GM19099 (cell line): ENCODE results near the gene RRP1.

Source experiments
- POLR2A ChIP-seq: IDR thresholded peaks from 3 replicates; pipeline ENCODE4 v1.6.1; 2011; ENCODE audit warnings: low read depth; ENCODE audit not compliant: insufficient read length; ENCODE audit errors: extremely low read depth

Gene RRP1

DNA sequence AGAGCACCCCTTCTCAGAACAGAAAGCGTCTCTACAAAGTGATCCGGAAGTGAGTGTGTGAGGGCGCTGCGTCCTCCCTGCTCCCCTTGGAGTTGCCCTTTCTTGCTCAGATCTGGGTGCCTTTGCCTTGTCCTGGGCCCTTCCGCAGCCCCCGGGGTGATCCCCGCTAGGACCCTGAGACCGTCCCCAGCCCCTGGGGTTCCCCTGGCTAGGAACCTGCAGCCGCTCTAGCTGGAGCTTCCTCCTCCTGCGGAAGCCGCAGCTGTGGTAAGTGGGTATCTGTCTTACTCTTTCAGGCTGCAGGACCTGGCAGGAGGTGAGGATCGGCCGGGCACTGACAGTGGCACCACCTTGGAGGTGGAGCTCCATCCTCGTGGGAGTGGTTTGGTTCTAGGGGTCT, 11.2 kb downstream of the RRP1 start:
- TF ChIP-seq POLR2A: no peak

DNA sequence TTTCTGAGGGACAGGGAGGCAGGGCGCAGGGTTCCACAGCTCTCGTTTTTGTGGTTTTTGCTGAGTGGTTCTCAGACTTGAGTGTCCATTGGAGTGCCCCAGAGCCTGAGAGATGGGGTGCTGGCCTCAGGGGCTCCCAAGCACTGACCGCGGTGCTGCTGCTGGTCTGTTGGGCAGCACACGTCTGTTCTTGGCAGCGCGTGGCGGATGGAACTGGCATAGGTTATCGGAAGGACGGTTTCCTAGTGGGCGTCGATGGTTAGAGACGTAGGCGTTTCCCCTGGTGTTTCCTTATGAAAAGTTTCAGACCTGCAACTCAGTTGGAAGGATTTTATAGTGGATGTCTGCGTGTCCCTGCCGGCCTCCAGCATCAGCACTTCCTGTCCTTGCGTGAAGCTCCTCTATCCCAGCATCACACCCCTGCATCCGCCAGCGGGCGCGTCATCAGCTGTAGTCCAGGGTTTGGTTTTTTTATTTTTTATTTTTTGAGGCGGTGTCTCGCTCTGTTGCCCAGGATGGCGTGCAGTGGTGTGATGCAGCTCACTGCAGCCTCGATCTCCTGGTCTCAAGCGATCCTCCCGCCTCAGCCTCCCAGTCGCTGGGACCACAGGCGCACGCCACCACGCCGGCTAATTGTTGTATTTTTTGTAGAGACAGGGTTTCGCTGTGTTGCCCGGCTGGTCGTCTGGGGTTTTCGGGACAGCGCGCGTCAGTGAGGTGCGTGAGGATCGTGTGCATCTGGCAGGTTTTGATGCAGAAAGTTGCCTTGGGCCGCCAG, 11.8 kb downstream of the RRP1 start:
- TF ChIP-seq POLR2A: no peak

DNA sequence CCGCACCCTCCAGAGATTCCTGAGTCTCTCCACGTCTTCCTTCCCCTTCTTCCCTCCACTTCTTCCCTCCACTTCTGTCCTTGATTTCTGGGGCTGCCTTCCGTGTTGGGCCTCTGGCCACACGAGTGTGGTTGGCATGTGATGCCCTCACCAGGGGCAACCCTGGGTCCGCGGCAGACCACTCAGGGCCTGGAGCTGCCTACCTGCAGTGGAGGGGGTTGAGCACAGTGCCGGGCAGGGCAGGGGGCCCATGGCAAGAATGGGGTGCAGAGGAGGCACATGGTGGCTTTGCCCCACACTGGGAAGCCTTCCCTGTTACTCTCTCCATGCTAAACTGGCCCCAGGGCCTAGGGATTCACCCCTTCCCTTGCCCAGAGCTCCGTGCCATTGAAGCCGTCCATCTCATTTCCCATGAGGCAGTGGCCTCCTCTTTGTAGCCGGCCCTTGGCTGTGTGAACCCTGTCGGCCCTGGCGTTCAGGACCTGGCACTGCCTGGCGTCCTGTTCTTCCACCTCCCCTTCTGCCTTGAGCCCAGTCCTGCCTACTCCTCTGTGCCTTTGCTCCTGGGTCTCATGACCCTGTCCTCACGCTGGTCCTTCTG, 13.4 kb downstream of the RRP1 start:
- no peak for TF ChIP-seq POLR2A

DNA sequence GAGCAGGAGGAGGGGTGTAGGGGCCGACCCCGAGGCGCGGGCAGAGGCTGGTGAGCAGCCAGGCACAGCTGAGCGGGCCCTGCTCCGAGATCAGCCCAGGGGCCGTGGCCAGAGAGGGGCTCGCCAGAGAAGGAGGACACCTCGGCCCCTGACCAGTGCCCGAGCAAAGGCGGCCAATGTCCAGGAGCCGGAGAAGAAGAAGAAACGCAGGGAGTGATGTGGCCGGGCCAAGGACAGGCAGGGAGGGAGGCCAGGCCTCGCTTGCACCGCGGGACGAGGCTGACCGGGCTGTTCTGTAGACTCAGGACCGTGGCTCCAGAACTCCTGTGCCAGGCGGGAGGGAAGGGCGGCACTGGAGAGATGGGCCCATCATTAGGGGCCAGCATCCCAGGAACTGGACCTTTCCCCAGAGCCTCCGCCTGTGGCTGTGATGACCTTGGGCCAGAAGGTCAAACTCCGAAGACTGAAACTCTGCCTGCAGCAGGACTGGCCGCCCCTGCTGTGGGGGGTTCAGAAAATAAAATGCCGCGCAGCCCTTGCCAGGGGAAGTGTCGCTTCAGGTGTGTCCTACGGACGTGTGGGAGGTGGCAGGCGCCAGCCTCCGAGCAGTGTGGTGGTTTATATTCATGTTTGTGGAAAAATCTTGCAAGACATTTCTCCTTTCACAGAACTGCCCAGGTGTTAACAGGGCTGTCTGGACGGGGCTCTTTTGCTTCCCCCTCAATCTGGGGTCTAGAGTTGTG, 14.4 kb downstream of the RRP1 start:
- no peak for TF ChIP-seq POLR2A

DNA sequence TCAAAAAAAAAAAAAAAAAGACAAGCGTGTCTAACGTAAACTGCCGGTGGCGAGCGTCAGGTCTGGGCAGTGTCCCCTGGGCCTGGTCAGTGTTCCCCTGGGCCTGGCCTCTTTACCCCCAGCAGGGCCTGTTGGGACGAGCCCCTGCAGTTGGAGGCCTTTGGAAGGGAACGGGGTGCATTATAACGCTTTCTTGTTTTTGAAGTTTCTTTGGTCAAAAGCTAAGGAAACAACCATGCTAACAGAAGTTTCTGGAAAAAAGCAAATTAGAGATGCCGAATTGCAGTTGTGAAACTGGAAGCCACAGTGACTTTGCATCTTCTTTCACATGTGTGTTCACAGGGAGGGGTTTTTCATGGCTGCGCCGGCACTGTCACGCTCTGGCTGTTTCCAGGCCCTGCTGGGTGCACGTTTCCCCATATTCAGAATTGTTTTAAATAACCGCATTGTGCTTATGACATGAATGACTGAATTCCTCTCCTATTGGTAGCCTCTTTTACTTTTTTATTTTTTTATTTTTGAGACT, 16.0 kb downstream of the RRP1 start:
- no peak for TF ChIP-seq POLR2A

DNA sequence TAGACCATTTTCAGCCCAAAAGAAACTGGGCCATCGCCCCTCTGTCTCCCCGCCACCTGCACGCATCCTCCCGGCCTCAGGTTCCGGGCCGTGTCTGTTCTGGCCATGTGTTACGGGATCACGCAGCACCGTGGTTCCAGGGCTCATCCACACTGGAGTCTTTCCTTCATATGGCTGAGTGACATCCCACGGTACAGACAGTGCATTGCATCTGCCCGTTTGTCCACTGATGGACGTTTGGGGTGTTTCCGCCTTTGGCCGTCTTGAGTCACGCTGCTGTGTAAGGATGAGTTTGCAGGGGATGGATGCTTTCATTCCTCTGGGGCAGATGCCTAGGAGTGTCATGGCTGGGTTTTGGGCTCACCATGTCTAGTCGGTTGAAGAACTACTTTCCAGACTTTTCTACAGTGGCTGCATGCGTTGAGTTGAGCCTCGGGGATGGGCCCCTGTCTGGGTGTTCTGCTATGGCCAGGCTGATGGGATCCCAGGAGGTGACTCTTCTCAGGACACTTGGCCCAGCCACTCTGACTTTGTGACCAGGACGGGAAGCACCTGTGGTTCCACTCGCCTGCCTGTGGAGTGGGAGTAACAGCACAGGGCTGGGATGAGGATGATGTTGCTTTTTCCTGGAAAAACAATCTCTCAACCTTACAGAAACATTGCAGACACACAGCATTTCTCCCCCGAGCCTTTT, 16.8 kb downstream of the RRP1 start:
- no peak for TF ChIP-seq POLR2A

DNA sequence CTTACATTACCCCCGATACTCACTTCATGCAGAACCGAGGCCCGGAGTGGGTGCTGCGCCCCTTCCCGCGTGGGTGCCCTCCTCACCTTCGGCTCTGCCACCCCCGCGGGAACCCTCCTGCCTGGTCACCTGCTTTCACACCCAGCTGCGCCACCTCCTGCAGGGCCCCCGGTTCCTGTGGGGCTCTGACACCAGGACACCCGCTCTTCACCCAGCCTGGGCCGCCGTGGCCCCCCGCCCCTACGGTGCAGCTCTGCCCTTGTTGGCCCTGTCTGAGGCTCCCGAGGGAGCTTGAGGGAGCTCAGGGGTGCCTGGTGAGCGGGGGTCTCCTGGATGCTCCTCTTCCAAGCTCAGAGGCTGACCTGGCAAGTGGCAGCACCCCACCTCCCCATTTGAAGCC, 19.0 kb downstream of the RRP1 start:
- no peak for TF ChIP-seq POLR2A

DNA sequence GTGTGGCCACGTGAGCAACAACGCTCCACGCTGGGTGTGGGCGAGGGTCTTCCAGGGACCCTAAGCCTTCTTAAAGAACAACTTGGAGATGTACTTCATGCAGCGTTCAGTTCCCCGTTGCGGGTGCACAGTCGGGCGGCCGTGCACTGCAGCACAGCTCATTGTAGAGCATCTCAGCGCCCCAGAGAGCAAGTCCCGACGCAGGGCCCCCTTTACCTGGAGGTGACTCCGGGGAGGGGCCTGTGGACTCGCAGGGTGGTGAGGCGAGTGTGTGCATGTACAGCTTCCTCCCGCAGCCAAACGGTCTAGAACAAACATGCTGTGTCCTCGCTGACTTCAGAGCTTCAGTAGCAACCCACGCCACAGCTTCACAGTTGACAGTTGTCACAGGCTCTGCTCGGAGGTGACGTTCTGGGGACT, 19.5 kb downstream of the RRP1 start:
- TF ChIP-seq POLR2A: no peak

DNA sequence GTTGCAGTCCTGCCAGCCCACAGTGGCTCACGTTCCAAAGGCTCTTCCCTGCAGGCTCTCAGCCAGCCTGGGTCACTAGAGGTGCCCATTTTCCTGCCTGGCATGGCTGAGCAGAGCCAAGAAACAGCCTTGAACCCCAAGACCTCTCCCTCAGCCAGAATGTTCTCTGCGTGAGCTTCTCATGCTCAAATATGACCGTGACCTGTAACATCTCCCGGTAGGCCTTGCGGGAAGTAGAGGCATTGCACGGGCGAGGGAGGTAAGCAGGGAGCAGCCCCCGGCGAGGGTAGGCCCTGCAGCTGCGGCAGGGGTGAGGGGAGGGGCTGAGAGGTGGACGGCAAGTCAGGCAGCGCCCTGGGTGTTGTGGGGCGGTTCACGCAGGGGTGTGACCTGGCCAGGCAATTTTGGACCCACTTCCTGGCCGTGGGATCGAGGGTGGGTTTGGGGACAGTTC, 20.0 kb downstream of the RRP1 start:
- TF ChIP-seq POLR2A: no peak

DNA sequence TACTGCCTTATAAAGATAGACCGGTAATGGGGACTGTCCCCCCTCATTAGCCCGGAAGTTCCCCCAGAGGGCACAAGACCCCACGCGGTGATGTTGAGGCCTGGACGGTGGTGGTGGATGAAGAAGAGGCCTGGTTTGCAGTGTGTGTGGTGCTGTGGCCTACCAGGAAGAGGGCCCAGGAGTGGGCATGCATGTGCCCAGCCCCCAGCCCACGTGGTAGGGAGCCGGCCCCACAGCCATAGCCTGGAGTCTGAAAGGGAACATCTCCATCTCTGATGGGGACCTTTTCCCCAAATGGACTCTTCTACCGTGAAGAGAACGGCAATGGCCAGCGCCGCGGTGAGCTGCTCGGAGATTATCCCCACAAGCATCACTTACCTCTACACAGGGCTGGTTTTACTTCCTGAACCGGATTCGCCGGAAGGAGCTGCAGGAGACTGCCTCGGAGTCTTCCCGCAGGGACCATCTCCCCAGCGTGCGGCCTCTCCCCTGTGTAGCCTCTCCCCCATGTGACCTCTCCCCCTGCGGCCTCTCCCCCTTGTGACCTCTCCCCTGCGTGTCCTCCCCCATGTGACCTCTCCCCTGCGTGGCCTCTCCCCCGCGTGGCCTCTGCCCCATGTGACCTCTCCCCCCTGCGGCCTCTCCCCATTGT, 20.6 kb downstream of the RRP1 start:
- TF ChIP-seq POLR2A: no peak

DNA sequence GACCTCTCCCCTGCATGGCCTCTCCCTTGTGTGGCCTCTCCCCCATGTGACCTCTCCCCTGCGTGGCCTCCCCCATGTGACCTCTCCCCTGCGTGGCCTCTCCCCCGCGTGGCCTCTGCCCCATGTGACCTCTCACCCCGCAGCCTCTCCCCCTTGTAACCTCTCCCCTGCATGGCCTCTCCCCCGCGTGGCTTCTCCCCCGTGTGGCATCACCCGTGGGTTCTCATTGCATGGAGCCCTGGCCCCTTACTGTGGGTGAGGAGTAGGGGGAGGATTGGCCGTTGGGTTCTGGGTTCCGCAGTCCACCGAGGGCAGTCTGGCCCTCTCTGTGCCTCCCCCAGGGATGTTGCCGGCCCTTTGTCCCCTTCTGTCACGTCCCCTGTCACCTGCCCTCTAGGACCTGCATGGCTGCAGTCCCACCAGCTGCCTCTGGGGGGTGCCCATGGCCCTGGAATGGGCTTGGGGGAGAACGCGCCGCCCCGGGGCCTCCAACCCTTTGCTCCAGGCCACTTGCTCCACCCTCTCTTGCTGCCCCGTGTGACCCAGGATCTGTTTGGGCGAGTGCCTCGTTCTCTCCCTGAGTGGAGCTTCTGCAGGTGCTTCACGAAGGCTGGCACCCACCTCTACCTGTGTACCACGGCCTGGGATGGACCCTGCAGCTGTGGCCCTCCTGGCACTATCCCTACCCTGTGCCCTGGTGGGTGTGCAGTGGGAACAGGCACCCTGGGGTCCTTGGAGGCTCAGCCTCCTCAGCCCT, 21.3 kb downstream of the RRP1 start:
- TF ChIP-seq POLR2A: no peak

DNA sequence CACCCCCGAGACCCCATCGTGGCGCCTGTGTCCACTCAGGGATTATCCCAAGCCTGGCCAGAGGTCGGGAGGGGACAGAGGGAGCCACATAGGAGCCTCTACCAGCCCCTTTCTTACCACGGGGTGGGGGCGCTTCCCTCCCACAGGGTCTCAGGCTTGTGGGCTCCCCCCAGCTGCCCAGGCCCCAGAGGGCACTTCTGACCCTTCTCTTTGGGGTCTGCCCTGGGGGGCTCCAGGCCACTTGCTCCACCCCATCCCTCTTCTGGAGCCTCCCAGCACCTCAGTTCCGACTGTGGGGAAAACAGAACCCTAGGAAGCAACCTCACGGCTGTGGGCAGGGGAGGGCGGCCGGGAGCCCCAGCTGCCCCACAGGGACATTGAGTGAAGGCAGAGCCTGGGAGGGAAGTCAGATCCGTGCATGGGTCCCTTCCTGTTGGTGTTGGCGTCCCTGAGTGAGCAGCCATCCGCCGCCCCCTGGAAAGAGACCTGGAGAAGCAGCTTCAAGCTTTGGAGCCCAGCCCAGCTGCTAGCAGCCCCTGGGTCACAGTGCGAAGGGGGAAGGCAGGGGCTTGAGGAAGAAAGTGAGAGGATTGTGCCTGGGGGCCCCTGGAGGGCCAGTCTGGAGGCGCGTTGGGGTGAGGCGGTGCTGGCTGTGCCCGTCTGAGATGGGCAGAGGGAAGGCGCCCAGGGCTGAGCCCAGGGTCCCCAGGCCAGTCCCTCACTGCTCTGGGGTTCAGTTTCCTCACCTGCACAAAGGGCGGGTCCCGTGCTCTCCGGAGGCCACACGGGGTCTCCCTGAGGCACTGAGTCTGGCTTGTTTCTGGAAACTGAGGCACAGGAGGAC, 22.1 kb downstream of the RRP1 start:
- no peak for TF ChIP-seq POLR2A
